HG03342 (cell line): ENCODE measurements around the gene FGF19.

ENCODE experiments used
- ATAC-seq: cut with Tn5 transposase; IDR thresholded peaks from one replicate; pipeline ENCODE4 v1.9.1; 2021; ENCODE audit warnings: mild to moderate bottlenecking, moderate library complexity; ENCODE audit not compliant: unreplicated experiment

FGF19 gene

GRCh38 chr11:69718912-69719311 is 15.1 kb upstream of the FGF19 start:
- no peak for ATAC-seq

- ATAC-seq = no peak
Observed at GRCh38 chr11:69718147-69718546, 14.3 kb upstream of the FGF19 start.

- no peak for ATAC-seq
Observed at GRCh38 chr11:69716891-69717747, 13.3 kb upstream of the FGF19 start.

- ATAC-seq = no peak
Observed at GRCh38 chr11:69716099-69716498, 12.3 kb upstream of the FGF19 start.

- no peak for ATAC-seq
Observed at GRCh38 chr11:69715446-69715845, 11.6 kb upstream of the FGF19 start.

- ATAC-seq = no peak
Observed at GRCh38 chr11:69711822-69712801, 8.3 kb upstream of the FGF19 start.

- no peak for ATAC-seq
Observed at GRCh38 chr11:69708736-69709401, 5.0 kb upstream of the FGF19 start.

GRCh38 chr11:69707176-69707575 is 3.4 kb upstream of the FGF19 start:
- no peak for ATAC-seq

GRCh38 chr11:69705901-69706787 is 2.3 kb upstream of the FGF19 start:
- ATAC-seq = no peak

- ATAC-seq = no peak
Observed at GRCh38 chr11:69705351-69705811, 1.6 kb upstream of the FGF19 start.

GRCh38 chr11:69704508-69705253 is 859 bp upstream of the FGF19 start:
- ATAC-seq = no peak

- no peak for ATAC-seq
Observed at GRCh38 chr11:69703453-69703767, 412 bp downstream of the FGF19 start.

- ATAC-seq = no peak
Observed at GRCh38 chr11:69702769-69703452, 911 bp downstream of the FGF19 start.

- no peak for ATAC-seq
Observed at GRCh38 chr11:69702239-69702691, 1.6 kb downstream of the FGF19 start.

- ATAC-seq = no peak
Observed at GRCh38 chr11:69700278-69701140, 3.3 kb downstream of the FGF19 start.

- no peak for ATAC-seq
Observed at GRCh38 chr11:69699213-69699612, 4.6 kb downstream of the FGF19 start.

- no peak for ATAC-seq
Observed at GRCh38 chr11:69698362-69698761, 5.5 kb downstream of the FGF19 start.

GRCh38 chr11:69697861-69698260 is 6.0 kb downstream of the FGF19 start:
- no peak for ATAC-seq
